Pancreas (tissue), 10 donors: ENCODE results near the gene MAEL. TPM values are rescaled to one million over a fixed set of nuclear protein-coding genes. Genes with fewer than 3 reads are reported as not detected.

Experiments used
- ATAC-seq, 4 donors: fragments of 200-7000 bp; cut with Tn5 transposase; one replicate each; pipeline versions ENCODE4 v1.8.0 to v1.9.1; 2020; ENCODE audit warnings: mild to moderate bottlenecking in 4 of 4, moderate library complexity in 4 of 4
- DNase-seq, 6 donors: peaks; one replicate each; pipeline ENCODE4 v3.0.0-alpha.2; 2020
- FAIRE-seq: peaks from 2 replicates; lab custom pipeline; 2012; peaks lifted over from hg19 to GRCh38; lab: Jason Lieb, UNC
- H3K27ac ChIP-seq, 4 donors: fragments of 200-600 bp; sonication (generic); 1 replicate in 3 of 4; 2 replicates in 1 of 4; pipeline versions ENCODE4 v1.5.0 to v1.8.0; 2020
- H3K27me3 ChIP-seq, 4 donors: fragments of 200-600 bp; one replicate each; pipeline ENCODE4 v1.8.0; 2021
- H3K36me3 ChIP-seq, 3 donors: fragments of 200-600 bp; sonication (generic) in 1 of 3; one replicate each; pipeline versions ENCODE4 v1.5.0 to v1.8.0; 2020 to 2021
- H3K4me1 ChIP-seq, 3 donors: fragments of 200-600 bp; one replicate each; pipeline ENCODE4 v1.8.0; 2021
- H3K4me3 ChIP-seq, 4 donors: fragments of 200-600 bp; sonication (generic) in 2 of 4; one replicate each; pipeline versions ENCODE4 v1.5.0 to v1.8.0; 2020 to 2021
- H3K9me3 ChIP-seq, 4 donors: fragments of 200-600 bp; one replicate each; pipeline ENCODE4 v1.8.0; 2021
- CTCF ChIP-seq, 4 donors: fragments of 200-600 bp; sonication (generic) in 3 of 4; IDR thresholded peaks; one replicate each; pipeline versions ENCODE4 v1.5.0 to v1.8.0; 2021; ENCODE audit warnings: antibody characterized with exemption in 4 of 4
- WGBS, 2 donors: extraction: QIAGEN DNeasy Blood & Tissue Kit; methylation state at CpG; one replicate each; pipeline ENCODE4 v1.1.7; 2013; 5-methylcytosine and 5-hydroxymethylcytosine counted together
- intact Hi-C, 3 donors: fragments of 100-400 bp; cut with DNase I; formaldehyde crosslinking; loops; one replicate each; pipeline versions ENCODE4 v1.11.1 to v1.14.2; 2022
- polyA plus RNA-seq, 2 donors: library from polyadenylated mRNA; stranded (reverse); fragments of 200-250 nt; gene quantifications; one replicate each; pipeline ENCODE4 v1.2.3, GENCODE V29; 2013
- total RNA-seq, 6 donors: library from RNA; stranded (reverse); fragmentation: NEBNext Ultra II Directional in 4 of 6; extraction: Animal tissue kit (Norgen Biotek cat#: 25700) in 4 of 6; gene quantifications; one replicate each; pipeline versions ENCODE4 v1.2.1 to v1.2.4, GENCODE V29; 2021 to 2023
- donor health status: healthy with polysubstance abuse.
- donor health status: DM: no; HTN: no; CAD: no; lungs with moderate emphysema.
- donor health status: DM: no; HTN: no; CAD: no.
- donor health status: control.
- donor health status: control.
- donor health status: Bipolar disorder and iron deficiency.
- donor health status: DM: yes; HTN: yes; CAD: no.
- donor health status: DM: no; HTN: no; CAD: no.
- donor health status: DM: no; HTN: no; CAD: no.
- donor health status: DM: yes; HTN: yes; CAD: no.

MAEL gene
- total and polyA plus RNA-seq, 8 donors, result 0.12 to 0.23 TPM; not detected in 6

GRCh38 chr1:166948856-166949350 lies 40.2 kb upstream of the MAEL start:
- WGBS, 2 donors, result 66 to 84% methylated on average over 2 of the region's 2 CpGs
- no peaks in the 10 kb centered on the region for H3K27me3 ChIP-seq
- DNase-seq, result no peak
- H3K27ac ChIP-seq, result no peak overlapping the region
- intact Hi-C loops, result no loop called here
- no peaks in the 10 kb centered on the region for H3K9me3 ChIP-seq
- H3K4me1 ChIP-seq, result no peaks in the 10 kb centered on the region
- no peak for TF ChIP-seq CTCF (IDR thresholded peaks at IDR 0.05)
- no peak overlapping the region for H3K4me3 ChIP-seq
- no peak for ATAC-seq
- H3K36me3 ChIP-seq, result no peaks in the 10 kb centered on the region
- no peak for FAIRE-seq

- no peaks in the 10 kb centered on the region for H3K36me3 ChIP-seq
- intact Hi-C loops, result no loop called here
- ATAC-seq (no peak), FAIRE-seq (no peak), DNase-seq (no peak)
- 71 to 81% methylated on average over 2 of the region's 2 CpGs for WGBS, 2 donors
- H3K4me1 ChIP-seq, result no peaks in the 10 kb centered on the region
- no peaks in the 10 kb centered on the region for H3K27me3 ChIP-seq
- no peak overlapping the region for H3K4me3 ChIP-seq
- TF ChIP-seq CTCF (IDR thresholded peaks at IDR 0.05), result no peak
- H3K27ac ChIP-seq, result no peak overlapping the region
- no peaks in the 10 kb centered on the region for H3K9me3 ChIP-seq
These were observed 38.9 kb upstream of the MAEL start for GRCh38 chr1:166950156-166950555.

- Histone ChIP-seq H3K9me3 (no peaks in the 10 kb centered on the region), H3K27ac (no peak overlapping the region), H3K36me3 (no peaks in the 10 kb centered on the region), H3K4me1 (no peaks in the 10 kb centered on the region), H3K4me3 (no peak overlapping the region), H3K27me3 (no peaks in the 10 kb centered on the region)
- 79 to 90% methylated on average over 2 of the region's 2 CpGs for WGBS, 2 donors
- DNase-seq, result no peak
- no peak for ATAC-seq
- no peak for FAIRE-seq
- no peak for TF ChIP-seq CTCF (IDR thresholded peaks at IDR 0.05)
- intact Hi-C loops, result no loop called here
These were observed 38.0 kb upstream of the MAEL start for GRCh38 chr1:166951050-166951449.

GRCh38 chr1:166952002-166952746 lies 36.9 kb upstream of the MAEL start:
- H3K4me3 ChIP-seq, result no peak overlapping the region
- H3K36me3 ChIP-seq, result no peaks in the 10 kb centered on the region
- no peak overlapping the region for H3K27ac ChIP-seq
- DNase-seq, result no peak
- 54 to 63% methylated on average over 4 of the region's 4 CpGs for WGBS, 2 donors
- no peaks in the 10 kb centered on the region for H3K27me3 ChIP-seq
- H3K9me3 ChIP-seq, result no peaks in the 10 kb centered on the region
- FAIRE-seq, result no peak
- TF ChIP-seq CTCF (IDR thresholded peaks at IDR 0.05), result no peak
- H3K4me1 ChIP-seq, result no peaks in the 10 kb centered on the region
- no peak for ATAC-seq
- intact Hi-C loops, result no loop called here

GRCh38 chr1:166953491-166953890 lies 35.6 kb upstream of the MAEL start:
- Histone ChIP-seq H3K4me1 (no peaks in the 10 kb centered on the region), H3K27ac (no peak overlapping the region), H3K27me3 (no peaks in the 10 kb centered on the region), H3K36me3 (no peaks in the 10 kb centered on the region), H3K4me3 (no peak overlapping the region), H3K9me3 (no peaks in the 10 kb centered on the region)
- DNase-seq (no peak), ATAC-seq (no peak), FAIRE-seq (no peak)
- no peak for TF ChIP-seq CTCF (IDR thresholded peaks at IDR 0.05)
- intact Hi-C loops, result no loop called here
